HCT116 (cell line): Measurements from ENCODE around the gene ITGB7. TPM values are rescaled to one million over a fixed set of nuclear protein-coding genes. Genes with fewer than 3 reads are reported as not detected.

Experiments
- ATAC-seq: fragments of 200-7000 bp; cut with Tn5 transposase; 2 replicates; pipeline ENCODE4 v1.9.1; 2020; ENCODE audit warnings: mild to moderate bottlenecking, moderate library complexity
- BruUV-seq: library from RNA; stranded (reverse); fragments of 400-500 nt; replicated peaks from 2 replicates; lab custom pipeline; 2021; lab: Mats Ljungman, UMichigan
- CTCF ChIA-PET: fragments of 300-600 bp; sonication (Branson Sonifier 250); formaldehyde crosslinking; loops from one replicate; lab custom pipeline; 2021; ENCODE audit warnings: antibody characterized with exemption; lab: Charles Lee
- POLR2A ChIA-PET: fragments of 300-600, 350-600 bp; sonication (Branson Sonifier 250); formaldehyde crosslinking; loops from one replicate; lab custom pipeline; 2021; ENCODE audit warnings: antibody characterized with exemption; lab: Charles Lee
- RAD21 ChIA-PET, 2 experiments: fragments of 300-600 bp; sonication (Branson Sonifier 250); formaldehyde crosslinking; loops; one replicate each; lab custom pipeline; 2023; ENCODE audit warnings: low total read pairs in 2 of 2; ENCODE audit not compliant: uncharacterized antibody in 2 of 2, unreplicated experiment in 2 of 2, low non-redundant PET in 1 of 2; lab: Charles Lee
- DNase-seq: peaks from one replicate; pipeline ENCODE4 v3.0.0-alpha.2; 2010; ENCODE audit warnings: low read depth, low spot score
- H2AFZ ChIP-seq: fragments of 200-600 bp; shearing (Covaris generic), sonication (generic); 2 replicates; pipeline ENCODE4 v1.6.1; 2017; ENCODE audit warnings: low read depth, mixed run types, mixed read lengths, antibody characterized with exemption, low read length; ENCODE audit not compliant: poor library complexity, severe bottlenecking
- H3K27ac ChIP-seq: 2 replicates; pipeline ENCODE4 v1.5.1; 2012; ENCODE audit warnings: low read depth, low read length
- H3K27me3 ChIP-seq: fragments of 200-600 bp; sonication (generic); 2 replicates; pipeline ENCODE4 v1.6.1; 2016; ENCODE audit warnings: mixed run types, low read length, mixed read lengths; ENCODE audit not compliant: insufficient read depth
- H3K36me3 ChIP-seq, 2 experiments: fragments of 200-500 bp in 1 of 2; fragments of 200-600 bp in 1 of 2; sonication (Bioruptor generic) in 1 of 2; sonication (generic) in 1 of 2; 2 replicates each; pipeline versions ENCODE4 v1.5.1 to v1.6.1; 2014 to 2016; ENCODE audit warnings: low read length in 2 of 2, inconsistent platforms in 1 of 2, mixed read lengths in 1 of 2, mixed run types in 1 of 2; ENCODE audit not compliant: insufficient read depth in 2 of 2, control insufficient read depth in 1 of 2
- H3K4me1 ChIP-seq, 2 experiments: fragments of 200-600 bp in 1 of 2; sonication (generic) in 1 of 2; 2 replicates each; pipeline versions ENCODE4 v1.5.1 to v1.6.1; 2012 to 2017; ENCODE audit warnings: low read length in 2 of 2, inconsistent platforms in 1 of 2, mild to moderate bottlenecking in 1 of 2, mixed read lengths in 1 of 2, mixed run types in 1 of 2, moderate library complexity in 1 of 2; ENCODE audit not compliant: insufficient read depth in 2 of 2, control insufficient read depth in 1 of 2
- H3K4me2 ChIP-seq: fragments of 200-600 bp; sonication (generic); 2 replicates; pipeline ENCODE4 v1.6.1; 2017; ENCODE audit warnings: mixed run types, low read length, mixed read lengths
- H3K4me3 ChIP-seq, 2 experiments: fragments of 200-600 bp in 1 of 2; sonication (generic) in 1 of 2; replicated peaks in 1 of 2; 2 replicates each; pipeline ENCODE4 v1.5.1; 2011 to 2016; ENCODE audit warnings: low read length in 2 of 2, control low read depth in 1 of 2, low read depth in 1 of 2, mild to moderate bottlenecking in 1 of 2, mixed read lengths in 1 of 2, mixed run types in 1 of 2
- H3K79me2 ChIP-seq: fragments of 200-600 bp; sonication (generic); 2 replicates; pipeline ENCODE4 v1.6.1; 2017; ENCODE audit warnings: mild to moderate bottlenecking, mixed run types, low read length, moderate library complexity, mixed read lengths; ENCODE audit not compliant: insufficient read depth
- H3K9ac ChIP-seq: fragments of 200-600 bp; sonication (generic); 2 replicates; pipeline ENCODE4 v1.6.1; 2016; ENCODE audit warnings: low read length, mixed read lengths
- H3K9me2 ChIP-seq: fragments of 200-600 bp; sonication (generic), shearing (Covaris generic); 2 replicates; pipeline ENCODE4 v1.6.1; 2017; ENCODE audit warnings: mixed run types, mild to moderate bottlenecking, moderate library complexity; ENCODE audit not compliant: insufficient read depth
- H3K9me3 ChIP-seq, 2 experiments: fragments of 200-500 bp in 1 of 2; fragments of 200-600 bp in 1 of 2; sonication (Bioruptor generic) in 1 of 2; sonication (generic) in 1 of 2; 2 replicates each; pipeline ENCODE4 v1.6.1; 2014 to 2017; ENCODE audit warnings: low read length in 2 of 2, mixed read lengths in 2 of 2, inconsistent platforms in 1 of 2, low read depth in 1 of 2, mild to moderate bottlenecking in 1 of 2, mixed run types in 1 of 2, moderate library complexity in 1 of 2; ENCODE audit not compliant: control insufficient read depth in 1 of 2, insufficient read depth in 1 of 2
- H4K20me1 ChIP-seq: fragments of 200-600 bp; sonication (generic), shearing (Covaris generic); 2 replicates; pipeline ENCODE4 v1.6.1; 2017; ENCODE audit warnings: mixed run types, mild to moderate bottlenecking, moderate library complexity; ENCODE audit not compliant: insufficient read depth
- CEBPB ChIP-seq: IDR thresholded peaks from 2 replicates; pipeline ENCODE4 v1.6.1; 2012; ENCODE audit warnings: low read depth
- EZH2 ChIP-seq: fragments of 200-600 bp; sonication (generic); IDR thresholded peaks from 2 replicates; pipeline ENCODE4 v1.6.1; 2017; ENCODE audit warnings: antibody characterized with exemption, mixed run types
- EZH2phosphoT487 ChIP-seq: fragments of 200-600 bp; IDR thresholded peaks from 2 replicates; pipeline ENCODE4 v1.6.1; 2018; ENCODE audit warnings: antibody characterized with exemption, borderline replicate concordance
- POLR2A ChIP-seq: IDR thresholded peaks from 2 replicates; pipeline ENCODE4 v1.7.0; 2011; ENCODE audit warnings: borderline replicate concordance; ENCODE audit not compliant: insufficient read depth, insufficient read length; ENCODE audit errors: extremely low read depth
- SIN3A ChIP-seq: IDR thresholded peaks from 2 replicates; pipeline ENCODE4 v1.6.1; 2012; ENCODE audit warnings: low read depth
- SP1 ChIP-seq: IDR thresholded peaks from 2 replicates; pipeline ENCODE4 v1.6.1; 2012; ENCODE audit warnings: low read depth
- YY1 ChIP-seq: IDR thresholded peaks from 2 replicates; pipeline ENCODE4 v1.6.1; 2011; ENCODE audit warnings: low read length, low read depth, moderate library complexity, mild to moderate bottlenecking; ENCODE audit not compliant: insufficient replicate concordance; ENCODE audit errors: extremely low read depth
- ZFX ChIP-seq: fragments of 450-650 bp; IDR thresholded peaks from 2 replicates; pipeline ENCODE4 v1.6.1; 2017
- intact Hi-C: fragments of 100-400 bp; cut with micrococcal nuclease; formaldehyde crosslinking; loops from 2 replicates; pipeline ENCODE4 v1.10.0; 2022
- total RNA-seq: library from RNA; stranded (reverse); gene quantifications from one replicate; pipeline ENCODE4 v1.2.1, GENCODE V29; 2021; ENCODE audit not compliant: unreplicated experiment
- TF ChIP-seq, protein P1 (sequence below): IDR thresholded peaks from 2 replicates; pipeline ENCODE4 v1.6.1; 2012
- TF ChIP-seq, protein P2 (sequence below), 3 experiments: fragments of 200-600 bp in 1 of 3; sonication (generic) in 1 of 3; IDR thresholded peaks in 2 of 3; conservative IDR thresholded peaks in 1 of 3; 2 replicates each; pipeline ENCODE4 v1.5.1; 2012 to 2017; ENCODE audit warnings: low read depth in 2 of 3, low read length in 2 of 3, antibody characterized with exemption in 1 of 3, borderline replicate concordance in 1 of 3, control low read depth in 1 of 3, mild to moderate bottlenecking in 1 of 3, mixed read lengths in 1 of 3, mixed run types in 1 of 3, moderate library complexity in 1 of 3; ENCODE audit not compliant: insufficient read depth in 1 of 3
- TF ChIP-seq, protein P3 (sequence below): IDR thresholded peaks from 2 replicates; pipeline ENCODE4 v1.6.1; 2011; ENCODE audit warnings: mild to moderate bottlenecking, low read length, moderate library complexity; ENCODE audit not compliant: insufficient replicate concordance; ENCODE audit errors: extremely low read depth
- TF ChIP-seq, protein P4 (sequence below): IDR thresholded peaks from 2 replicates; pipeline ENCODE4 v1.6.1; 2012

ITGB7 gene
- total RNA-seq, 1 experiment from 2014 or later, result 1.9 TPM

DNA sequence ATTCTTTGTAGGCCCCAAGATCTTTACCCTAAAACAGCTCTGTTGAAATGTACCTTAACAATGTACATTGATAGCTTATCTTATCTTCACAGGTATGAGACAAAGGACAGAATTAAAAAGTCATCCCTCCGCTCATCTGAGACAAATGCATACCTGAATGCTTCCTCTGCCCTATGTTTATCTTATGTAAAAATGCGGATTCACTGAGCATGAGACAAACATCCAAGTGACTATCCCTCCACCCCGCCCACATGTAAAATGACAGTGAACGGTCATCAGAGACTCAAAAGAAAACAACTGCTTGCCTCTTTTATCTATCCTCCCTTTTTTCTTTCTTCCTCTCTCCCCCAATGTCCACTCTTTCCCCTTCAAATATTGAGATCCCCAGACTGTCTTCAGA is 63.7 kb downstream of the ITGB7 start:
- H3K4me2 ChIP-seq, result no peak overlapping the region
- ChIA-PET RAD21 (no interaction called here), CTCF (interaction anchor here (0.6 kb wide), 1 partner anchor 37 kb away, joined by 8 read pairs; the partner anchor contains the start of genes CSAD and ZNF740), POLR2A (no interaction called here)
- no peaks in the 10 kb centered on the region for H3K27me3 ChIP-seq
- no peaks in the 10 kb centered on the region for H3K4me1 ChIP-seq
- no peak overlapping the region for H3K9ac ChIP-seq
- H3K9me3 ChIP-seq, result peaks cover 8% of the 10 kb centered on the region in 2 experiments; a peak in 2 of 4 replicates
- no peak overlapping the region for H2AFZ ChIP-seq
- no peaks in the 10 kb centered on the region for H3K9me2 ChIP-seq
- H3K27ac ChIP-seq, result no peak overlapping the region
- H3K79me2 ChIP-seq, result no peaks in the 10 kb centered on the region
- no peaks in the 10 kb centered on the region for H3K36me3 ChIP-seq
- ATAC-seq (no peak), DNase-seq (no peak)
- TF ChIP-seq ZFX, result no peak
- TF ChIP-seq POLR2A, result no peak
- TF ChIP-seq YY1, result no peak
- TF ChIP-seq, protein P1, sequence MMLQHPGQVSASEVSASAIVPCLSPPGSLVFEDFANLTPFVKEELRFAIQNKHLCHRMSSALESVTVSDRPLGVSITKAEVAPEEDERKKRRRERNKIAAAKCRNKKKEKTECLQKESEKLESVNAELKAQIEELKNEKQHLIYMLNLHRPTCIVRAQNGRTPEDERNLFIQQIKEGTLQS, result no peak
- no peak for TF ChIP-seq SP1
- no peak for TF ChIP-seq EZH2phosphoT487
- no peak for TF ChIP-seq CEBPB
- TF ChIP-seq EZH2, result no peak
- TF ChIP-seq, protein P2, sequence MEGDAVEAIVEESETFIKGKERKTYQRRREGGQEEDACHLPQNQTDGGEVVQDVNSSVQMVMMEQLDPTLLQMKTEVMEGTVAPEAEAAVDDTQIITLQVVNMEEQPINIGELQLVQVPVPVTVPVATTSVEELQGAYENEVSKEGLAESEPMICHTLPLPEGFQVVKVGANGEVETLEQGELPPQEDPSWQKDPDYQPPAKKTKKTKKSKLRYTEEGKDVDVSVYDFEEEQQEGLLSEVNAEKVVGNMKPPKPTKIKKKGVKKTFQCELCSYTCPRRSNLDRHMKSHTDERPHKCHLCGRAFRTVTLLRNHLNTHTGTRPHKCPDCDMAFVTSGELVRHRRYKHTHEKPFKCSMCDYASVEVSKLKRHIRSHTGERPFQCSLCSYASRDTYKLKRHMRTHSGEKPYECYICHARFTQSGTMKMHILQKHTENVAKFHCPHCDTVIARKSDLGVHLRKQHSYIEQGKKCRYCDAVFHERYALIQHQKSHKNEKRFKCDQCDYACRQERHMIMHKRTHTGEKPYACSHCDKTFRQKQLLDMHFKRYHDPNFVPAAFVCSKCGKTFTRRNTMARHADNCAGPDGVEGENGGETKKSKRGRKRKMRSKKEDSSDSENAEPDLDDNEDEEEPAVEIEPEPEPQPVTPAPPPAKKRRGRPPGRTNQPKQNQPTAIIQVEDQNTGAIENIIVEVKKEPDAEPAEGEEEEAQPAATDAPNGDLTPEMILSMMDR (IDR thresholded peaks at IDR 0.05 in 2 of 3, conservative IDR thresholded peaks at IDR 0.05 in 1 of 3; ENCODE audit: borderline replicate concordance in 1 of 3, insufficient read depth in 1 of 3, low read depth in 2 of 3, low read length in 2 of 3), result no peak
- TF ChIP-seq SIN3A, result no peak
- TF ChIP-seq, protein P3, sequence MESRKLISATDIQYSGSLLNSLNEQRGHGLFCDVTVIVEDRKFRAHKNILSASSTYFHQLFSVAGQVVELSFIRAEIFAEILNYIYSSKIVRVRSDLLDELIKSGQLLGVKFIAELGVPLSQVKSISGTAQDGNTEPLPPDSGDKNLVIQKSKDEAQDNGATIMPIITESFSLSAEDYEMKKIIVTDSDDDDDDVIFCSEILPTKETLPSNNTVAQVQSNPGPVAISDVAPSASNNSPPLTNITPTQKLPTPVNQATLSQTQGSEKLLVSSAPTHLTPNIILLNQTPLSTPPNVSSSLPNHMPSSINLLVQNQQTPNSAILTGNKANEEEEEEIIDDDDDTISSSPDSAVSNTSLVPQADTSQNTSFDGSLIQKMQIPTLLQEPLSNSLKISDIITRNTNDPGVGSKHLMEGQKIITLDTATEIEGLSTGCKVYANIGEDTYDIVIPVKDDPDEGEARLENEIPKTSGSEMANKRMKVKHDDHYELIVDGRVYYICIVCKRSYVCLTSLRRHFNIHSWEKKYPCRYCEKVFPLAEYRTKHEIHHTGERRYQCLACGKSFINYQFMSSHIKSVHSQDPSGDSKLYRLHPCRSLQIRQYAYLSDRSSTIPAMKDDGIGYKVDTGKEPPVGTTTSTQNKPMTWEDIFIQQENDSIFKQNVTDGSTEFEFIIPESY, result no peak
- TF ChIP-seq, protein P4, sequence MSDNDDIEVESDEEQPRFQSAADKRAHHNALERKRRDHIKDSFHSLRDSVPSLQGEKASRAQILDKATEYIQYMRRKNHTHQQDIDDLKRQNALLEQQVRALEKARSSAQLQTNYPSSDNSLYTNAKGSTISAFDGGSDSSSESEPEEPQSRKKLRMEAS, result no peak
- no peak overlapping the region for H3K4me3 ChIP-seq
- no TSS peak for BruUV-seq
- intact Hi-C loops, result no loop called here
- H4K20me1 ChIP-seq, result no peaks in the 10 kb centered on the region

Other genes starting within 250 kb of the ITGB7 start
- 809 TPM for gene EIF4B, start 200.8 kb downstream of the ITGB7 start, total RNA-seq
- 25.7 TPM for gene TNS2, start 157.2 kb downstream of the ITGB7 start, total RNA-seq
- gene SPRYD3, start 127.9 kb downstream of the ITGB7 start, total RNA-seq, result 47.5 TPM
- 83.4 TPM for gene IGFBP6, start 109.6 kb downstream of the ITGB7 start, total RNA-seq
- gene SOAT2, start 103.8 kb downstream of the ITGB7 start, total RNA-seq, result 0.17 TPM
- 49.7 TPM for gene ZNF740, start 26.5 kb downstream of the ITGB7 start, total RNA-seq
- gene CSAD, start 26.3 kb downstream of the ITGB7 start, total RNA-seq, result 20.3 TPM
- gene RARG, start 25.0 kb upstream of the ITGB7 start, total RNA-seq, result 68.9 TPM
- 50.3 TPM for gene ESPL1, start 61.0 kb upstream of the ITGB7 start, total RNA-seq
- gene PFDN5, start 88.3 kb upstream of the ITGB7 start, total RNA-seq, result 318 TPM
- 104 TPM for gene MYG1, start 92.4 kb upstream of the ITGB7 start, total RNA-seq
- gene AAAS, start 114.4 kb upstream of the ITGB7 start, total RNA-seq, result 87.9 TPM
- not detected for gene SP7, start 129.1 kb upstream of the ITGB7 start, total RNA-seq
- 96.8 TPM for gene SP1, start 172.9 kb upstream of the ITGB7 start, total RNA-seq
- gene AMHR2, start 216.6 kb upstream of the ITGB7 start, total RNA-seq, result not detected
- gene PRR13, start 234.5 kb upstream of the ITGB7 start, total RNA-seq, result 216 TPM
- 856 TPM for gene PCBP2, start 244.9 kb upstream of the ITGB7 start, total RNA-seq